Smooth muscle cell (in vitro differentiated cells): ENCODE measurements around the gene NDST1. TPM values are rescaled to one million over a fixed set of nuclear protein-coding genes. Genes with fewer than 3 reads are reported as not detected.

Source experiments
- DNase-seq: peaks from one replicate; lab custom pipeline; 2025; ENCODE audit not compliant: unreplicated experiment; lab: John Stamatoyannopoulos, UW
- H2AFZ ChIP-seq: fragments of 200-600 bp; sonication (generic); 2 replicates; pipeline ENCODE4 v1.6.0; 2016; ENCODE audit warnings: antibody characterized with exemption, low read depth, mild to moderate bottlenecking
- H3F3A ChIP-seq: fragments of 200-600 bp; sonication (generic); 2 replicates; pipeline ENCODE4 v1.6.0; 2017; ENCODE audit warnings: antibody characterized with exemption, low read depth
- H3K27ac ChIP-seq: fragments of 200-600 bp; sonication (generic); 2 replicates; pipeline ENCODE4 v1.5.1; 2016; ENCODE audit warnings: low read depth, mild to moderate bottlenecking
- H3K27me3 ChIP-seq: fragments of 200-600 bp; sonication (generic); 2 replicates; pipeline ENCODE4 v1.6.1; 2016; ENCODE audit warnings: low read depth, mild to moderate bottlenecking
- H3K36me3 ChIP-seq: fragments of 200-600 bp; sonication (generic); 2 replicates; pipeline ENCODE4 v1.5.1; 2016; ENCODE audit warnings: low read depth
- H3K4me1 ChIP-seq: fragments of 200-600 bp; sonication (generic); 2 replicates; pipeline ENCODE4 v1.5.1; 2016; ENCODE audit warnings: low read depth
- H3K4me2 ChIP-seq: fragments of 200-600 bp; sonication (generic); 2 replicates; pipeline ENCODE4 v1.6.0; 2016; ENCODE audit warnings: mild to moderate bottlenecking
- H3K4me3 ChIP-seq: fragments of 200-600 bp; sonication (generic); 2 replicates; pipeline ENCODE4 v1.5.1; 2016; ENCODE audit warnings: mild to moderate bottlenecking
- H3K79me2 ChIP-seq: fragments of 200-600 bp; sonication (generic); 2 replicates; pipeline ENCODE4 v1.6.0; 2016; ENCODE audit warnings: low read depth, mild to moderate bottlenecking
- H3K9ac ChIP-seq: fragments of 200-600 bp; sonication (generic); 2 replicates; pipeline ENCODE4 v1.6.0; 2016; ENCODE audit warnings: low read depth
- H3K9me3 ChIP-seq: fragments of 200-600 bp; sonication (generic); replicated peaks from 2 replicates; pipeline ENCODE4 v1.5.1; 2016; ENCODE audit warnings: low read depth
- H4K20me1 ChIP-seq: fragments of 200-600 bp; sonication (generic); 2 replicates; pipeline ENCODE4 v1.6.0; 2016; ENCODE audit warnings: low read depth
- CTCF ChIP-seq: fragments of 200-600 bp; sonication (generic); IDR thresholded peaks from 2 replicates; pipeline ENCODE4 v1.5.1; 2017; ENCODE audit warnings: borderline replicate concordance, mild to moderate bottlenecking, antibody characterized with exemption; ENCODE audit not compliant: insufficient read depth, poor library complexity, severe bottlenecking
- WGBS: methylation state at CpG from one replicate; pipeline ENCODE4 v1.1.7; 2016; ENCODE audit warnings: low lambda C conversion rate; 5-methylcytosine and 5-hydroxymethylcytosine counted together
- polyA plus RNA-seq: library from polyadenylated mRNA; unstranded; fragments of >200 nt; fragmentation: Nextera tagmentation; extraction: Ambion mirVana; gene quantifications from 2 replicates; pipeline ENCODE4 v1.2.1, GENCODE V29; 2016
- total RNA-seq: library from RNA; depleted of rRNA; stranded (reverse); fragments of >200 nt; gene quantifications from 2 replicates; pipeline ENCODE4 v1.2.3, GENCODE V29; 2014

The NDST1 gene
- total and polyA plus RNA-seq, 2 experiments from 2014 or later: 32.4 to 53.0 TPM

- Histone ChIP-seq H3K9me3 (no peaks in the 10 kb centered on the region), H3K36me3 (no peaks in the 10 kb centered on the region), H2AFZ (no peak overlapping the region), H3K9ac (no peak overlapping the region), H3F3A (no peaks in the 10 kb centered on the region), H4K20me1 (peaks cover 100% of the 10 kb centered on the region), H3K79me2 (peaks cover 91% of the 10 kb centered on the region), H3K27ac (no peak overlapping the region), H3K4me1 (peaks cover 5% of the 10 kb centered on the region), H3K4me3 (no peak overlapping the region), H3K27me3 (no peaks in the 10 kb centered on the region), H3K4me2 (no peak overlapping the region)
- no peak for TF ChIP-seq CTCF
- 89% methylated on average over 8 of the region's 8 CpGs for WGBS
- DNase-seq: no peak
These were observed 17.2 kb downstream of the NDST1 start for GRCh38 chr5:150525163-150525562.

GRCh38 chr5:150525781-150526180, 17.9 kb downstream of the NDST1 start:
- H3K4me2 ChIP-seq: no peak overlapping the region
- H3K9ac ChIP-seq: no peak overlapping the region
- no peaks in the 10 kb centered on the region for H3F3A ChIP-seq
- no peaks in the 10 kb centered on the region for H3K27me3 ChIP-seq
- no peaks in the 10 kb centered on the region for H3K36me3 ChIP-seq
- H2AFZ ChIP-seq: no peak overlapping the region
- DNase-seq: no peak
- H3K4me1 ChIP-seq: peaks cover 10% of the 10 kb centered on the region
- no peak overlapping the region for H3K4me3 ChIP-seq
- TF ChIP-seq CTCF: no peak
- peaks cover 91% of the 10 kb centered on the region for H3K79me2 ChIP-seq
- no peaks in the 10 kb centered on the region for H3K9me3 ChIP-seq
- peaks cover 99% of the 10 kb centered on the region for H4K20me1 ChIP-seq
- H3K27ac ChIP-seq: peak overlapping the region; percentile 34

- no peak for DNase-seq
- Histone ChIP-seq H3K27ac (no peak overlapping the region), H4K20me1 (peaks cover 98% of the 10 kb centered on the region), H3F3A (no peaks in the 10 kb centered on the region), H3K4me3 (no peak overlapping the region), H3K9me3 (no peaks in the 10 kb centered on the region), H3K9ac (no peak overlapping the region), H3K36me3 (no peaks in the 10 kb centered on the region), H3K4me1 (peaks cover 10% of the 10 kb centered on the region), H3K4me2 (no peak overlapping the region), H3K27me3 (no peaks in the 10 kb centered on the region), H2AFZ (no peak overlapping the region), H3K79me2 (peaks cover 79% of the 10 kb centered on the region)
- TF ChIP-seq CTCF: no peak
- 92% methylated on average over 8 of the region's 8 CpGs for WGBS
These were observed 19.1 kb downstream of the NDST1 start for GRCh38 chr5:150527038-150527437.

GRCh38 chr5:150527808-150528207, 19.9 kb downstream of the NDST1 start:
- H3K4me1 ChIP-seq: peaks cover 10% of the 10 kb centered on the region
- no peaks in the 10 kb centered on the region for H3K9me3 ChIP-seq
- no peak overlapping the region for H3K4me3 ChIP-seq
- no peaks in the 10 kb centered on the region for H3F3A ChIP-seq
- TF ChIP-seq CTCF: no peak
- DNase-seq: no peak
- H2AFZ ChIP-seq: no peak overlapping the region
- peaks cover 71% of the 10 kb centered on the region for H3K79me2 ChIP-seq
- peaks cover 98% of the 10 kb centered on the region for H4K20me1 ChIP-seq
- no peak overlapping the region for H3K27ac ChIP-seq
- no peaks in the 10 kb centered on the region for H3K27me3 ChIP-seq
- 95% methylated on average over 24 of the region's 24 CpGs for WGBS
- H3K4me2 ChIP-seq: no peak overlapping the region
- H3K9ac ChIP-seq: no peak overlapping the region
- H3K36me3 ChIP-seq: no peaks in the 10 kb centered on the region
